Measurements from ENCODE around the gene GNGT1. TPM values are rescaled to one million over a fixed set of nuclear protein-coding genes. Genes with fewer than 3 reads are reported as not detected.

GNGT1 gene
- total RNA-seq, 1 experiment from 2014 or later: not detected

GRCh38 chr7:93938293-93938692 lies 31.9 kb downstream of the GNGT1 start:
- DNase-seq (ENCODE audit: low read depth): peak; percentile 54

DNA sequence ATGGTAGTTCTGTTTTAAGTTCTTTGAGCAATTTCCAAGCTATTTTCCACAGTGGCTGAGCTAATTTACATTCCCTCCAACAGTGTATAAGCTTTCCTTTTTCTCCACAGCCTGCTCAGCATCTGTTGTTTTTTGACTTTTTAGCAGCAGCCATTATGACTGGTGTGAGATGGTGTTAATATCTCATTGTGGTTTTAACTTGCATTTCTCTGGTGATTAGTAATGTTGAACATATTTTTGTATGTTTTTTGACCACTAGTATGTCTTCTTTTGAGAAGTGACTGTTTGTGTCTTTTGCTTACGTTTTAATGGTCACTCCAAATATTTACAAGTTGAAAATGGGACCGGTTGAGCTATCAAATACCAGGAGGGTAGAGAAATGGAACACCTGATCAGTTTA lies 35.6 kb downstream of the GNGT1 start:
- no peak for DNase-seq (ENCODE audit: low read depth)

- DNase-seq (ENCODE audit: low read depth): no peak
These were observed 37.6 kb downstream of the GNGT1 start for GRCh38 chr7:93943816-93944540.

DNA sequence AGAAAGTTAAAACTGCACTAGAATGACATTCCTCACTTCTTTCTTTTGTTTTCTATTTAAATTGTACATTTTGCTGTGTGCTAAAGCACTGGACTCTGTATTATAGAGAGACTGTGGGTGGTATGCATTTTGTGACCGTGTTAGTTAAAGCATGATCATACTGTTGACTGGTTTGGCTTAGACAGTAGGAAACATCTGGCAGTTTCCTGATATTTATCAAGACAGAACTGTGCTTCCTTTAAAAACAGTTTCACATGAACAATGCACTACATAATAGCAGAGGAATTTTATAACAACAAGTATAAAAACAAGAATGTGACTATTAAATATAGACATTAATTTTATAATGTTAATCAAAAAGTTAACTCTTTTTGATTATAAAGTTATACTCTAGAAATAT lies 38.3 kb downstream of the GNGT1 start:
- no peak for DNase-seq (ENCODE audit: low read depth)

DNA sequence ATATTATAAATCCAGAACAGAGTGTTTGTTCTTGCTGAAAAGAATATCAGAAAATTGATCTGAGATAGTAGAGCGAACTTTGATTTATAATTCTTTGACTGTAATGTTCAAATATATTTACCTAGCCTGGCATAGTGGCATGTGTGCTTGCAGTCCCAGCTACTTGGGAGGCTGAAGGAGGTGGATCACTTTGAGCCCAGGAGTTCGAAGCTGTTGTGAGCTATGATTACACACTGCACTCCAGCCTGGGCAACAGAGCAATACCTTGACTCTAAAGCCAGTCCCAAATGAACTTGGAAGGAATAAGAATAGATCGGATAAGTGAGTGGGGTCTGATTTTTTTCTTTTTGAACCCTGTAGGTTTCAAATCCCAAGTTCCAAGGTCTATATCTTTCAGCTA lies 38.7 kb downstream of the GNGT1 start:
- DNase-seq (ENCODE audit: low read depth): no peak

DNA sequence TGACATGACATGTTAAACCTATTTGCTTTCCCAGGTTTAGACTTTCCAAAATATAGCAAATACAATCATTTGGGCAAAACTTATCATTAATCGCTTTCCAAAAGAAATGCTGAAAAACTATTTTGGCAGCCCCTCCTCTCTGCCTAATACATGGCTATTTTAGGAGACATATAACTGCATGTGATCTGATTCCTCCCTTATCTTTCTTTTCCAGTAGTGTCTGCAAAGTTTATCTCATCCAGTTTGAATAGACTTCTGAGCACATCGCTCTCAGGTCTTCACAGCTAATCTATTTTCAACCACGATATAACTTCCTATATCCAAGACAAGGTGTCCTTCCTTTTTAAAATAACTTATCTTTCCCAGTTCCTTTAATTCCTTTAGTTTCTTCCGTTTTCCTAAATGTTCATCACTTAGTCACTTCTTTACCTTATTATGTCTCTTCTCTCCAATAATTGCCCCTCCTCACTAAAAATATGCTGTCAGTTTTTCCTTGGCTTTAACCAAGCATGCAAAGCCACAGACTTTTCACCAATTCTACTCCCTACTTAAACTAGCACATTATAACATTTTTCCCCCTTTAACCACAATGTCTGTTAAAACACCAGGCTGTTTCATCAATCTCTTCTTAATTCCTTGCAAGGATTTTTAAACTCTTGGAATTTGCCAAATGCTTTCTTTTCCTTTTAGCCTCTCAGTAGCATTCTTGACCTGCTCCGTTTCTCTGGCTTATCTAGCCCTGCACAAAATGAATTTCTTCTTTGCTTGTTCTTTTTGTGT lies 39.6 kb downstream of the GNGT1 start:
- DNase-seq (ENCODE audit: low read depth): no peak

DNA sequence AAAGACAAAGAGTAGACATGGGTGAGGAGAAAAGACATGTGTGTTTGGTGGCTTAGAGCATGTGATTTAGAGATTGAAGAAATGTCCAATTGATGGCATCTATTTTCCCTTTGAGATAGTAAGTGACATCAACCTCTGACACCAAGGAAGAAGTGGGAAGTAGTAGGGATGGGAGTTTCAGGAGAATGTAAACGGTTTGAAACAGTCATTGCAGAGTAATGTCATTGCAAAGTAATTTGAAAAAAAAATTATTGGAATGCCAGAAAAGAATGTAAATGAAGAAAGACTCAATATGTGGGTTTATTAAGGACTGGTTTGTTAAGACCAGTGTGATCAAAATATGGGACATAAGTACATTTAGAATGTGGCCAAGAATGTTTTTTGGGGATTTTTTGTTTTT lies 41.7 kb downstream of the GNGT1 start:
- DNase-seq (ENCODE audit: low read depth): peak; percentile 29

DNA sequence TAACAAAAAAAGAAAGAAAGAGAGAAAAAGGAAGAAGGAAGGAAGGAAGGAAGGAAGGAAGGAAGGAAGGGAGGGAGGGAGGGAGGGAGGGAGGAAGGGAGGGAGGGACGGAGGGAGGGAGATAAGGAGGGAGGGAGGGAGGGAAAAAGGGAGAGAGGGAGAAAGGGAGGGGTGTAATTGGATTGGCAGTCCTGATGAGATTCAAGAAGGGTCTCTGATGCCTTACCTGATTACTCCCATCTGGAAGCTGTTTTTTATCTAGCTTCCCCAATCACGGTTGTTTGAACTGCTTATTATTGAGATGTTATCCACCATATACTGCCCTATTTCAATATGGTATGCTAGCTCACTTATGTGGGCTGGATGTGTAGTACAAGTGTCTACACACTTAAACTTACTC lies 42.5 kb downstream of the GNGT1 start:
- no peak for DNase-seq (ENCODE audit: low read depth)

DNA sequence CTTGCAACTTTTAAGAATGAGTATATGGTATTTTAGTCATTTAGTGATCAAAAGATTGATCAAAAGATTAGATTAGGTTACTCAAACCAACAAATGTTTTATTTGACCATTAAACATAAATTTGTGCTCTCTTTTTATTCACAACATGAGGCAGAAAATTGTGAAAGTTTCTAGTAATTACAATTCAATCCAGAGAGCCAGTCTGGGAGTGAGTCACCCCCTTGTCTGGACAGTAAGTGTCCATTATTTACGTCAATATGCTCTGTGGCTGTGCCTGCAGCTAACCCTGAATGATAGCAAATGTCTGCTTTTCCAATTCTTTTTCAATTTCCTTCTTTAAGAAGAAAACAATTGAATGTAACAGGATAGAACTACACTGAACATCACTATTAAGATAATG lies 43.1 kb downstream of the GNGT1 start:
- DNase-seq (ENCODE audit: low read depth): peak; percentile 33

DNA sequence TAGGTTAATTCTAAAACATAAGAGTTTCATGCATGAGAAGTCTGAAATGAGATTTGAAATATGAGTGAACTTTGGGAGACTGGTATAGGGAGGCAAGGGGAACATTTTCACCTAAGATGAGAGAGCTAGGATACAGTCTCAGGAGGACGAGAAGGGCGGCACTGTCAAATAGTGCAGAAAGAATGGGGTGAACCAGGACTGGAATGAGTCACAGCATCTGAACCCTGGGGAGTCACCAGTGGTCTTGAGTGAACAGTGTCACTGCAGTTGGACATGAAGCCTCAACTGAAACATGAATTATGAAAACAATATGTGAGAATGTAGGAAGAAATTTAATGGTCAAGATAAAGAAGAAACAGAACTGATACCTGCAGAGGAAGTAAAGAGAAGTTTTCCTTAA lies 48.9 kb downstream of the GNGT1 start:
- DNase-seq (ENCODE audit: low read depth): no peak

GRCh38 chr7:93957767-93958166 lies 51.4 kb downstream of the GNGT1 start:
- no peak for DNase-seq (ENCODE audit: low read depth)

- peak; percentile 56 for DNase-seq (ENCODE audit: low read depth)
These were observed 51.8 kb downstream of the GNGT1 start for GRCh38 chr7:93958216-93958615.

DNA sequence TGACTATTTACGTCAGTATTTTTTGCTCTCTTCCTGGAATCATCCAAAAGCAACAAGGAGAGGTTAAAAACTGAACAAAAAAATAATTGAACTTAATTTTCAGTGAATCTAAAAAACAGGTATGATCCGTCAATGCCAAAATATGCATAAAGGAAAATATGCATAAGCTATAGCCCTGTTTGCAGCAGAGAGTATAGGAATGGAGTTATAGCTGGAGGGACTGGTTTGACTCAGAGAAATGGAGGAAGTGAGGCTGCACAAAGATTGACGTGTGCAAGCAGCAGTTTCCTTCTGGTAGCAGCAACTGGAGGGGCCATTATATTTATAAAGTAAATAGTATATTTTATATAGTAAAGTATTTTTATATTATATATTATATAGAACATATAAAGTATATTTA lies 52.3 kb downstream of the GNGT1 start:
- no peak for DNase-seq (ENCODE audit: low read depth)

Small RNAs within 50 kb of the gene (small RNA-seq; reads per million reads assigned to genes)
- not detected for gene AC002076.2

Other genes starting within 250 kb of the GNGT1 start
- not detected in 2 replicates for gene TFPI2, start 15.8 kb upstream of the GNGT1 start, total RNA-seq (2014; rRNA removed; shearing (Covaris generic))
- gene GNG11, start 15.2 kb downstream of the GNGT1 start, total RNA-seq (2014; rRNA removed; shearing (Covaris generic)): 17.6 and 22.9 TPM in 2 replicates
- 21.0 and 27.2 TPM in 2 replicates for gene BET1, start 97.8 kb downstream of the GNGT1 start, total RNA-seq (2014; rRNA removed; shearing (Covaris generic))

Measured in HT1080 (cell line).